B cell (primary cell): Measurements from ENCODE around the gene EHBP1. TPM values are rescaled to one million over a fixed set of nuclear protein-coding genes. Genes with fewer than 3 reads are reported as not detected.

Source experiments
- ATAC-seq: fragments of 200-7000 bp; cut with Tn5 transposase; one replicate; pipeline ENCODE4 v1.10.0; 2021; ENCODE audit warnings: low read depth, mild to moderate bottlenecking, moderate number of reproducible peaks, moderate library complexity
- CTCF ChIA-PET: fragments of 350-600 bp; sonication (Branson Sonifier 250); formaldehyde crosslinking; loops from one replicate; lab custom pipeline; 2021; ENCODE audit warnings: antibody characterized with exemption, inconsistent platforms; lab: Charles Lee
- POLR2A ChIA-PET: fragments of 350-600 bp; sonication (Branson Sonifier 250); formaldehyde crosslinking; loops from one replicate; lab custom pipeline; 2021; ENCODE audit warnings: antibody characterized with exemption; lab: Charles Lee
- DNase-seq: peaks from one replicate; pipeline ENCODE4 v3.0.0; 2013
- H2AFZ ChIP-seq: 2 replicates; pipeline ENCODE4 v1.6.1; 2012; ENCODE audit warnings: mild to moderate bottlenecking, low read depth, low read length; ENCODE audit not compliant: insufficient read depth, poor library complexity, severe bottlenecking
- H3K27ac ChIP-seq, 2 donors: 1 replicate in 1 of 2; 2 replicates in 1 of 2; pipeline ENCODE4 v1.5.1; 2012 to 2013; ENCODE audit warnings: low read length in 2 of 2, mild to moderate bottlenecking in 2 of 2, moderate library complexity in 1 of 2
- H3K27me3 ChIP-seq, 4 experiments: fragments of 200-600 bp in 1 of 4; sonication (generic) in 1 of 4; replicated peaks in 1 of 4; 1 replicate in 2 of 4; 2 replicates in 2 of 4; pipeline versions ENCODE4 v1.6.1 to v1.7.0; 2013 to 2016; ENCODE audit warnings: low read length in 3 of 4, mild to moderate bottlenecking in 2 of 4, mixed read lengths in 1 of 4, moderate library complexity in 1 of 4; ENCODE audit not compliant: insufficient read depth in 4 of 4, control insufficient read depth in 3 of 4; ENCODE audit errors: control extremely low read depth in 1 of 4
- H3K36me3 ChIP-seq, 2 experiments: replicated peaks in 1 of 2; 1 replicate in 1 of 2; 2 replicates in 1 of 2; pipeline versions ENCODE4 v1.6.1 to v1.7.1; 2013; ENCODE audit warnings: low read length in 1 of 2; ENCODE audit not compliant: insufficient read depth in 2 of 2, control insufficient read depth in 1 of 2; ENCODE audit errors: control extremely low read depth in 1 of 2, extremely low read depth in 1 of 2
- H3K4me1 ChIP-seq, 2 donors: fragments of 200-600 bp in 1 of 2; sonication (generic) in 1 of 2; 1 replicate in 1 of 2; 2 replicates in 1 of 2; pipeline versions ENCODE4 v1.5.1 to v1.6.1; 2013 to 2017; ENCODE audit warnings: low read length in 2 of 2; ENCODE audit not compliant: control insufficient read depth in 2 of 2, insufficient read depth in 2 of 2
- H3K4me2 ChIP-seq: replicated peaks from 2 replicates; pipeline ENCODE3; 2012; ENCODE audit warnings: mild to moderate bottlenecking, low read depth, low read length; ENCODE audit not compliant: poor library complexity, severe bottlenecking
- H3K4me3 ChIP-seq, 5 experiments: fragments of 200-600 bp in 1 of 5; sonication (generic) in 1 of 5; 1 replicate in 3 of 5; 2 replicates in 2 of 5; pipeline versions ENCODE4 v1.5.1 to v1.7.0; 2011 to 2016; ENCODE audit warnings: low read length in 4 of 5, mild to moderate bottlenecking in 4 of 5, low read depth in 2 of 5, control low read depth in 1 of 5, moderate library complexity in 1 of 5; ENCODE audit not compliant: insufficient read depth in 1 of 5; ENCODE audit errors: control extremely low read depth in 1 of 5, extremely low read depth in 1 of 5
- H3K79me2 ChIP-seq: fragments of 200-600 bp; sonication (generic); one replicate; pipeline ENCODE4 v1.6.0; 2016; ENCODE audit warnings: low read length; ENCODE audit not compliant: control insufficient read depth, insufficient read depth
- H3K9ac ChIP-seq: fragments of 200-600 bp; sonication (generic); 2 replicates; pipeline ENCODE4 v1.6.1; 2017; ENCODE audit warnings: mild to moderate bottlenecking, low read length, moderate library complexity
- H3K9me3 ChIP-seq, 3 donors: one replicate each; pipeline versions ENCODE4 v1.6.1 to v1.7.1; 2013; ENCODE audit warnings: low read length in 2 of 3; ENCODE audit not compliant: control insufficient read depth in 2 of 3, insufficient read depth in 1 of 3; ENCODE audit errors: control extremely low read depth in 1 of 3
- H4K20me1 ChIP-seq: 2 replicates; pipeline ENCODE4 v1.6.0; 2012; ENCODE audit warnings: mild to moderate bottlenecking, low read length; ENCODE audit not compliant: insufficient read depth, control insufficient read depth, poor library complexity, severe bottlenecking
- H3K27ac Mint-ChIP-seq: one replicate; pipeline ENCODE4 v1.8.0; 2021; ENCODE audit warnings: mixed read lengths
- H3K27me3 Mint-ChIP-seq: one replicate; pipeline ENCODE4 v1.8.0; 2021; ENCODE audit warnings: mixed read lengths
- H3K4me1 Mint-ChIP-seq: one replicate; pipeline ENCODE4 v1.8.0; 2021; ENCODE audit warnings: mixed read lengths
- H3K4me3 Mint-ChIP-seq: one replicate; pipeline ENCODE4 v1.8.0; 2021; ENCODE audit warnings: mixed read lengths
- H3K9me3 Mint-ChIP-seq: one replicate; pipeline ENCODE4 v1.8.0; 2022; ENCODE audit warnings: mixed read lengths; ENCODE audit not compliant: insufficient read depth
- CTCF ChIP-seq: fragments of 200-600 bp; IDR thresholded peaks from one replicate; pipeline ENCODE4 v1.8.0; 2022; ENCODE audit warnings: antibody characterized with exemption, mild to moderate bottlenecking
- EZH2 ChIP-seq: IDR thresholded peaks from 2 replicates; pipeline ENCODE4 v1.6.1; 2012; ENCODE audit warnings: borderline replicate concordance, low read depth, mild to moderate bottlenecking, moderate library complexity, low read length; ENCODE audit not compliant: insufficient read depth, poor library complexity, severe bottlenecking
- intact Hi-C: fragments of 100-400 bp; cut with micrococcal nuclease; formaldehyde crosslinking; loops from one replicate; pipeline ENCODE4 v1.10.0; 2022
- polyA plus RNA-seq: library from polyadenylated mRNA; depleted of rRNA; stranded (reverse); fragments of >200 nt; gene quantifications from 2 replicates; pipeline ENCODE4 v1.2.3, GENCODE V29; 2012
- total RNA-seq, 2 donors: library from RNA; stranded (reverse); fragments of 120-200 nt in 1 of 2; gene quantifications; 1 replicate in 1 of 2; 2 replicates in 1 of 2; pipeline versions ENCODE4 v1.2.3 to v1.2.4, GENCODE V29; 2013 to 2022

EHBP1 gene
- total and polyA plus RNA-seq, 2 donors (not counting 1 experiment from before 2014, with no cell fraction given): 8.8 to 34.7 TPM

GRCh38 chr2:62845256-62845655 is 139.7 kb downstream of the EHBP1 start:
- intact Hi-C loops: no loop called here
- Histone ChIP-seq H3K4me3 (no peak overlapping the region), H2AFZ (no peak overlapping the region), H3K79me2 (no peaks in the 10 kb centered on the region), H3K27ac (no peak overlapping the region), H3K9me3 (peaks cover 0 to 5% (median 5%) of the 10 kb centered on the region in 3 donors), H3K4me1 (no peaks in the 10 kb centered on the region), H3K27me3 (no peaks in the 10 kb centered on the region), H3K4me2 (no peak overlapping the region), H3K36me3 (peaks cover 0 to 2% of the 10 kb centered on the region in 2 experiments), H4K20me1 (no peaks in the 10 kb centered on the region), H3K9ac (no peak overlapping the region)
- H3K27me3 Mint-ChIP-seq: no peaks in the 10 kb centered on the region
- CTCF ChIA-PET: no interaction called here
- H3K4me1 Mint-ChIP-seq: no peaks in the 10 kb centered on the region
- H3K9me3 Mint-ChIP-seq: peaks cover 5% of the 10 kb centered on the region
- DNase-seq (no peak), ATAC-seq (no peak)
- H3K27ac Mint-ChIP-seq: no peak overlapping the region
- TF ChIP-seq EZH2: no peak
- no peak for TF ChIP-seq CTCF
- H3K4me3 Mint-ChIP-seq: no peak overlapping the region
- POLR2A ChIA-PET: no interaction called here

- H3K4me1 Mint-ChIP-seq: no peaks in the 10 kb centered on the region
- no peak for DNase-seq
- no peak overlapping the region for H3K27ac Mint-ChIP-seq
- CTCF ChIA-PET: no interaction called here
- H3K79me2 ChIP-seq: no peaks in the 10 kb centered on the region
- POLR2A ChIA-PET: no interaction called here
- ATAC-seq: no peak
- peaks cover 0 to 1% of the 10 kb centered on the region in 2 experiments for H3K36me3 ChIP-seq
- no peaks in the 10 kb centered on the region for H3K9me3 Mint-ChIP-seq
- no peaks in the 10 kb centered on the region for H3K4me1 ChIP-seq
- TF ChIP-seq EZH2 (no peak), CTCF (no peak)
- H2AFZ ChIP-seq: no peak overlapping the region
- no peak overlapping the region for H3K4me3 Mint-ChIP-seq
- no peaks in the 10 kb centered on the region for H3K9me3 ChIP-seq
- no peaks in the 10 kb centered on the region for H4K20me1 ChIP-seq
- H3K9ac ChIP-seq: no peak overlapping the region
- H3K4me2 ChIP-seq: no peak overlapping the region
- H3K27ac ChIP-seq: no peak overlapping the region
- no peak overlapping the region for H3K4me3 ChIP-seq
- intact Hi-C loops: no loop called here
- no peaks in the 10 kb centered on the region for H3K27me3 Mint-ChIP-seq
- H3K27me3 ChIP-seq: no peaks in the 10 kb centered on the region
Measured at GRCh38 chr2:62852254-62852653, 146.7 kb downstream of the EHBP1 start.
